Karpas-422 (cell line): ENCODE results near the gene OR8G5. TPM values are rescaled to one million over a fixed set of nuclear protein-coding genes. Genes with fewer than 3 reads are reported as not detected.

Source experiments
- DNase-seq: peaks from one replicate; pipeline ENCODE4 v3.0.0-alpha.2; 2015
- H2AFZ ChIP-seq: fragments of 200-600 bp; sonication (generic); 2 replicates; pipeline ENCODE4 v1.6.1; 2014; ENCODE audit warnings: antibody characterized with exemption, low read length, mixed read lengths
- H3K27ac ChIP-seq: fragments of 200-600 bp; sonication (generic); 2 replicates; pipeline ENCODE4 v1.5.1; 2014; ENCODE audit warnings: mild to moderate bottlenecking, low read length, moderate library complexity
- H3K27me3 ChIP-seq: fragments of 200-600 bp; sonication (generic); 2 replicates; pipeline ENCODE4 v1.6.1; 2014; ENCODE audit warnings: low read length, mixed read lengths
- H3K36me3 ChIP-seq: fragments of 200-600 bp; sonication (generic); 2 replicates; pipeline ENCODE4 v1.6.1; 2014; ENCODE audit warnings: low read length, mixed read lengths; ENCODE audit not compliant: insufficient read depth
- H3K4me1 ChIP-seq: fragments of 200-600 bp; sonication (generic); 2 replicates; pipeline ENCODE4 v1.6.1; 2014; ENCODE audit warnings: mild to moderate bottlenecking, low read length, mixed read lengths
- H3K4me2 ChIP-seq: fragments of 200-600 bp; sonication (generic); 2 replicates; pipeline ENCODE4 v1.6.1; 2014; ENCODE audit warnings: low read length, low read depth, mild to moderate bottlenecking; ENCODE audit not compliant: poor library complexity, severe bottlenecking
- H3K4me3 ChIP-seq: fragments of 200-600 bp; sonication (generic); 2 replicates; pipeline ENCODE4 v1.5.1; 2014; ENCODE audit warnings: mild to moderate bottlenecking, antibody characterized with exemption, low read length, mixed read lengths
- H3K79me2 ChIP-seq: fragments of 200-600 bp; sonication (generic); 2 replicates; pipeline ENCODE4 v1.6.1; 2014; ENCODE audit warnings: mild to moderate bottlenecking, low read length, mixed read lengths
- H3K9ac ChIP-seq: fragments of 200-600 bp; sonication (generic); 2 replicates; pipeline ENCODE4 v1.6.0; 2014; ENCODE audit warnings: low read length
- H3K9me2 ChIP-seq: fragments of 200-600 bp; sonication (generic), shearing (Covaris generic); replicated peaks from 2 replicates; pipeline ENCODE4 v1.6.0; 2014; ENCODE audit warnings: mild to moderate bottlenecking, low read length, moderate library complexity; ENCODE audit not compliant: insufficient read depth
- H3K9me3 ChIP-seq: fragments of 300-700, 200-600 bp; sonication (generic); 2 replicates; pipeline ENCODE4 v1.6.1; 2014; ENCODE audit warnings: low read length, mixed read lengths
- H4K20me1 ChIP-seq: fragments of 200-600 bp; sonication (generic); 2 replicates; pipeline ENCODE4 v1.6.1; 2014; ENCODE audit warnings: mild to moderate bottlenecking, antibody characterized with exemption, low read length, low read depth; ENCODE audit not compliant: insufficient read depth
- total RNA-seq: library from RNA; depleted of rRNA; stranded (reverse); fragments of >200 nt; shearing (Covaris generic); gene quantifications from 2 replicates; pipeline ENCODE4 v1.2.3, GENCODE V29; 2014; ENCODE audit warnings: low replicate concordance

Gene OR8G5
- total RNA-seq, 1 experiment from 2014 or later = not detected

DNA sequence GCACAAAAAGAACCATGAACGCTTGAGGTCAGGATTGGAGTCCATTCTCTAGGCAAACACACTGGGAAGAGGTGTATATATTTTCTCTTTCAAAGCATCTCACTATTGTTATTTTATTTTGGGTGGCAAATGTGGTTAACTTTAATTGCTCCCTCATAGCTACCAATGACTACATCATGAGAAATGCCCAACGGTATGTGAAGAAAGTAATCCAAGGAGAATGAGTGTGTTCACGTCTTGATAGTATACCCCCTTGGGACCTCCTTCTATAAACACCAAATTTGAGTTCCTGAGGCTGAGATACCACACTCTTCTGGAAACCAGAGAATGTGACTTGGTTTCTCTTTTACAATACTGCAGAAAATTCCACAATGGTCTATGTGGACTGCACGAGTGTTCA, 41.7 kb downstream of the OR8G5 start:
- H3K9me2 ChIP-seq = no peaks in the 10 kb centered on the region
- H3K79me2 ChIP-seq = no peaks in the 10 kb centered on the region
- no peak overlapping the region for H3K9ac ChIP-seq
- H3K4me2 ChIP-seq = no peak overlapping the region
- no peak overlapping the region for H3K27ac ChIP-seq
- H3K36me3 ChIP-seq = no peaks in the 10 kb centered on the region
- H3K4me1 ChIP-seq = no peaks in the 10 kb centered on the region
- no peak for DNase-seq
- H4K20me1 ChIP-seq = no peaks in the 10 kb centered on the region
- H3K27me3 ChIP-seq = no peaks in the 10 kb centered on the region
- H3K4me3 ChIP-seq = no peak overlapping the region
- no peak overlapping the region for H2AFZ ChIP-seq
- no peaks in the 10 kb centered on the region for H3K9me3 ChIP-seq

DNA sequence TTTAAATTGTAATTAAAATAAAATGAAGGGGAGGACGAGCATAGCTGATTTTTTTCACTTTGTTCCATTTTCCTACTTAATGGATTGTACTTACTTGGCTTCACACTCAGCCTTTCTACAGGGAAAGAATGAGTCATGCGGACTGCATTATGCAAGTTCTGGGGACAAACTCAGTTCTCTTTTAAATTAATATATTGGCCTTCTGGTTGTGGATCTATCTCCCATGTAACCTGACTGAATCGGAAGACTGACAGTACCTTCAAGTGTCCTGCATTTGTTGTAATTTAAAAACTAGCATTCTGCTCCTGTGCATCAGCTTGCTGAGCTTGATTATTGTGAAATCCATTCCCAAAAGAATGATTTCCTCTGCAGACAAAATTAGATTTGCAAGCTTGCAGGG, 45.4 kb downstream of the OR8G5 start:
- Histone ChIP-seq H3K79me2 (no peaks in the 10 kb centered on the region), H3K4me1 (no peaks in the 10 kb centered on the region), H3K9me2 (no peaks in the 10 kb centered on the region)

GRCh38 chr11:124302347-124303125, 46.4 kb downstream of the OR8G5 start:
- Histone ChIP-seq H3K9me2 (no peaks in the 10 kb centered on the region), H4K20me1 (no peaks in the 10 kb centered on the region), H3K27ac (no peak overlapping the region), H3K4me3 (no peak overlapping the region), H3K9me3 (no peaks in the 10 kb centered on the region), H3K4me1 (no peaks in the 10 kb centered on the region), H3K79me2 (no peaks in the 10 kb centered on the region), H3K4me2 (no peak overlapping the region), H2AFZ (no peak overlapping the region), H3K9ac (no peak overlapping the region), H3K27me3 (no peaks in the 10 kb centered on the region), H3K36me3 (no peaks in the 10 kb centered on the region)
- DNase-seq = no peak

More for the DNA sequence above, 45.4 kb downstream of the OR8G5 start:
- H3K36me3 ChIP-seq = no peaks in the 10 kb centered on the region
- no peak overlapping the region for H3K27ac ChIP-seq
- H3K27me3 ChIP-seq = no peaks in the 10 kb centered on the region
- H3K9ac ChIP-seq = no peak overlapping the region
- DNase-seq = no peak
- no peaks in the 10 kb centered on the region for H3K9me3 ChIP-seq
- H4K20me1 ChIP-seq = no peaks in the 10 kb centered on the region
- no peak overlapping the region for H3K4me3 ChIP-seq
- no peak overlapping the region for H3K4me2 ChIP-seq
- H2AFZ ChIP-seq = no peak overlapping the region

DNA sequence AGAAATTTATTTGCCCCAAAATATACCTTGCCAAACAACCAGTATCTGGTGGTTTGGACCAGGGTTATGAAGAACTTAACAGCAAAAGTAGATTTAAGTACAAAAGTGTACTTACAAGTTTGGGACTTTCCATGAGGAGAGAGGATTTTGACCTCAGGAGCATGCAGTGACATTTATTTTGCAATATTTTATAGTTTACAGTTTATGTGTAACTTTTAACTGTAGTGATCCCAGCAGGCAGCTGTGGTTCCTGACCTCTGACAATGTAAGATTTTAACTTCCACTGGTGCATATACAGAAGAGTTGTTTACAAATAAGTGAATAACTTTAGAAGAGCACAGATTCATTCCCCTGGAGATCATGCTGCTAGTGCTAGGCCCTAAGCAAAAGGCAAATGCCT, 50.9 kb downstream of the OR8G5 start:
- no peak overlapping the region for H3K4me2 ChIP-seq
- no peaks in the 10 kb centered on the region for H3K9me3 ChIP-seq
- H3K4me1 ChIP-seq = no peaks in the 10 kb centered on the region
- no peaks in the 10 kb centered on the region for H3K9me2 ChIP-seq
- no peak overlapping the region for H3K9ac ChIP-seq
- no peak overlapping the region for H3K27ac ChIP-seq
- no peaks in the 10 kb centered on the region for H3K79me2 ChIP-seq
- no peaks in the 10 kb centered on the region for H3K27me3 ChIP-seq
- H2AFZ ChIP-seq = no peak overlapping the region
- no peaks in the 10 kb centered on the region for H4K20me1 ChIP-seq
- DNase-seq = no peak
- no peaks in the 10 kb centered on the region for H3K36me3 ChIP-seq
- H3K4me3 ChIP-seq = no peak overlapping the region

DNA sequence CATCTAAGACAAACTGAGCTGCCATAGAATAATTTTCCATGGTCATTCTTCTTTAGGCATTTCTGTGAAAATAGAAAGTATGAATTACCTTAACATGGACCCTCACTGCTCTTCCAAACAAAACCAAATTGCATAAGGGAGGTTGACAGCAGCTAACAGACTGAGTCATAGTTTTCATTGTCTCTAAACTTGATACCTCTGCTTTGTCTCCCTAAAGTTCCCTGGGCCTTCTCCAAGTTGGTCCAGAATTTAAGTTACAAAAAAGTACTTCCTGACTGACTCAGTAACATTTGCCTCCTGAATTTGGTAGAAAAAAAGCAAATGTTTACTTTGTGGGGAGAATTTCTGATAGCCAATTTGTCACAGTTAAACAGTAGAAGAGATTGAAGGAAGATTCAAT, 54.5 kb downstream of the OR8G5 start:
- Histone ChIP-seq H3K36me3 (no peaks in the 10 kb centered on the region), H3K9ac (no peak overlapping the region), H3K4me2 (no peak overlapping the region), H3K4me1 (no peaks in the 10 kb centered on the region), H3K9me2 (no peaks in the 10 kb centered on the region), H3K9me3 (no peaks in the 10 kb centered on the region), H3K27me3 (no peaks in the 10 kb centered on the region), H3K27ac (no peak overlapping the region), H4K20me1 (no peaks in the 10 kb centered on the region), H3K4me3 (no peak overlapping the region), H3K79me2 (no peaks in the 10 kb centered on the region), H2AFZ (no peak overlapping the region)
- no peak for DNase-seq

DNA sequence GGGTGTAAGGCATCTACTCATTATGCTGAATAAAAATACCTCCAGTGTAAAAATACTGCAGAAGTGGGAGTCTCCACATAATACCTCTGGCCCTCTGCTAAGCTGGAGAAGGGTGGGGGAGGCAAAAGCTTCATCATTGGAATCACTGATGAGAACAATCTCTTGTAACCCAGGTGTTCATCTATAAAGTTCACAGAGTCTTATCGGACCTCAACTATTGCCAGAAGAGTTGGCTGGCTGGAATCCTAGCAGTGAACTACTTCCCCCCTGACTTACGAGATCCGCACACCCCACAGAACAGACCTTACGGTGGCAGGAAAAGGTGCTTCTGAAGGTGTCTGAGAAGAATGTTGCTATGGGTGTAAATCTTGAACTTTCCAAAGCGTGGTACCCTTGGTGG, 55.1 kb downstream of the OR8G5 start:
- H3K4me2 ChIP-seq = no peak overlapping the region

GRCh38 chr11:124311670-124312069, 55.5 kb downstream of the OR8G5 start:
- Histone ChIP-seq H4K20me1 (no peaks in the 10 kb centered on the region), H3K4me1 (no peaks in the 10 kb centered on the region), H3K27ac (no peak overlapping the region), H3K9ac (no peak overlapping the region), H3K4me3 (no peak overlapping the region), H3K9me3 (no peaks in the 10 kb centered on the region), H2AFZ (no peak overlapping the region), H3K79me2 (no peaks in the 10 kb centered on the region), H3K36me3 (no peaks in the 10 kb centered on the region), H3K27me3 (no peaks in the 10 kb centered on the region), H3K9me2 (no peaks in the 10 kb centered on the region), H3K4me2 (no peak overlapping the region)
- DNase-seq = no peak

More for the DNA sequence above, 55.1 kb downstream of the OR8G5 start:
- H3K9ac ChIP-seq = no peak overlapping the region
- H3K36me3 ChIP-seq = no peaks in the 10 kb centered on the region
- no peak for DNase-seq
- H2AFZ ChIP-seq = no peak overlapping the region
- H3K9me3 ChIP-seq = no peaks in the 10 kb centered on the region
- no peak overlapping the region for H3K27ac ChIP-seq
- no peaks in the 10 kb centered on the region for H3K27me3 ChIP-seq
- H4K20me1 ChIP-seq = no peaks in the 10 kb centered on the region
- H3K4me3 ChIP-seq = no peak overlapping the region
- no peaks in the 10 kb centered on the region for H3K9me2 ChIP-seq
- no peaks in the 10 kb centered on the region for H3K79me2 ChIP-seq
- no peaks in the 10 kb centered on the region for H3K4me1 ChIP-seq

DNA sequence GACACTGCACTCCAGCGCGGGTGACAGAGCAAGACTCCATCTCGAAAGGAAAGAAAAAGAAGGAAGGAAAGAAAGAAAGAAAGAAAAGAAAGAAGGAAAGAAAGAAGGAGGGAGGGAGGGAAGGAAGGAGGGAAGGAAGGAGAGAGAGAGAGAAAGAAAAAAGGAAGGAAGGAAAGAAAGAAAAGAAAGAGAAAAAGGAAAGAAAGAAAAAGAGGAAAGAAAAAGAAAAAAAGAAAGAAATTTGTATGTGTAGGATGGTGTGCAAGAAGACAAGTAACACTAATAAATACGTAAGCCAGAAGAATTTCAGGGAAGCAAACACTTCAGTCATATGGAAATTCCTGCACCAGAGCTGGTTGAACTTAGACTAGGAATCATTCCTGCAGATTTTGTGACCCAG, 57.0 kb downstream of the OR8G5 start:
- no peaks in the 10 kb centered on the region for H3K79me2 ChIP-seq
- DNase-seq = no peak
- no peaks in the 10 kb centered on the region for H3K9me2 ChIP-seq
- H4K20me1 ChIP-seq = no peaks in the 10 kb centered on the region
- H3K27ac ChIP-seq = no peak overlapping the region
- H3K4me3 ChIP-seq = no peak overlapping the region
- H2AFZ ChIP-seq = no peak overlapping the region
- no peak overlapping the region for H3K9ac ChIP-seq
- H3K27me3 ChIP-seq = no peaks in the 10 kb centered on the region
- H3K4me1 ChIP-seq = no peaks in the 10 kb centered on the region
- no peaks in the 10 kb centered on the region for H3K9me3 ChIP-seq
- H3K4me2 ChIP-seq = no peak overlapping the region
- no peaks in the 10 kb centered on the region for H3K36me3 ChIP-seq
